Measurements from ENCODE around the gene TMPRSS11F.

Gene TMPRSS11F

DNA sequence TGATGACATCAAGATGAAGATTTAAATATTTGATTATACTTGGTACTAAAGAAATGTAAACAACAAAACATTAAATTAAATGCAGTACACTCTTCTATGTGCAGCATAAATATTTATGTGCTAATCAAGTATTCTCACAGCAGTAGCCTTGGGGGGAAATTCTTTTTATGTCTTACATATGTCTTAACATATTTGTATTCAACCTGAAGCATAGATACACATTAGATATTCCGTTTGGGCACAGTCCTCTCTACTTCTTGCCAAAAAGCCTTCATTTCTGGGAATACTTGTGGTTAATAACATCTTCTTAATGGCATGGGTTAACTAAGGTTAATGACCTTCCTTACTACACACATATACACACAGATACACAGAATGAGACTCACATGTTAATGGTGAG is 19.8 kb downstream of the TMPRSS11F start:
- TF ChIP-seq, protein P1, sequence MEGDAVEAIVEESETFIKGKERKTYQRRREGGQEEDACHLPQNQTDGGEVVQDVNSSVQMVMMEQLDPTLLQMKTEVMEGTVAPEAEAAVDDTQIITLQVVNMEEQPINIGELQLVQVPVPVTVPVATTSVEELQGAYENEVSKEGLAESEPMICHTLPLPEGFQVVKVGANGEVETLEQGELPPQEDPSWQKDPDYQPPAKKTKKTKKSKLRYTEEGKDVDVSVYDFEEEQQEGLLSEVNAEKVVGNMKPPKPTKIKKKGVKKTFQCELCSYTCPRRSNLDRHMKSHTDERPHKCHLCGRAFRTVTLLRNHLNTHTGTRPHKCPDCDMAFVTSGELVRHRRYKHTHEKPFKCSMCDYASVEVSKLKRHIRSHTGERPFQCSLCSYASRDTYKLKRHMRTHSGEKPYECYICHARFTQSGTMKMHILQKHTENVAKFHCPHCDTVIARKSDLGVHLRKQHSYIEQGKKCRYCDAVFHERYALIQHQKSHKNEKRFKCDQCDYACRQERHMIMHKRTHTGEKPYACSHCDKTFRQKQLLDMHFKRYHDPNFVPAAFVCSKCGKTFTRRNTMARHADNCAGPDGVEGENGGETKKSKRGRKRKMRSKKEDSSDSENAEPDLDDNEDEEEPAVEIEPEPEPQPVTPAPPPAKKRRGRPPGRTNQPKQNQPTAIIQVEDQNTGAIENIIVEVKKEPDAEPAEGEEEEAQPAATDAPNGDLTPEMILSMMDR (IDR thresholded peaks at IDR 0.05; ENCODE audit: borderline replicate concordance, control extremely low read depth, extremely low read depth, insufficient read depth, missing control alignments), result no peak
- DNase-seq (ENCODE audit: low spot score), result no peak
- in situ Hi-C loops (cut with MboI; ENCODE audit: low sequenced_read_pairs, unreplicated experiment), result no loop called here

DNA sequence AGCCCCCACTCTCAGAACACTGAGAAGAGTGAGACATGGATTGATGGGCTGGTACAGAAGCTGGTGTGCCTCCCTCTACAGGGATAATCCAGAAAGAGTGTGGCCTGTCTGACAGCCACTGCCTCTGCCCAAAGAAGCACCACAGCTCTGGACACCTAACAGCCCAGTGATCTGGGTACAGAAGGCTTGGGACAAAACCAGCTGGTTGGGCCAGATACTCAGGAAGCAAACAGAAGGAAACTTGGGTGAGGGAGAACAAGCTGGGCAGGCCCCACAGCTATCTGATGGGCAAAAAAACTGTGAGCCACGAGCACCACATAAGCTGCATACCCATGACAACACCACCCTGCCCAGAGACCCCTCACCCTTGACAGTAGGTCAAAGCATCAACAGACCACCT is 46.9 kb downstream of the TMPRSS11F start:
- TF ChIP-seq, protein P1 (IDR thresholded peaks at IDR 0.05; ENCODE audit: borderline replicate concordance, control extremely low read depth, extremely low read depth, insufficient read depth, missing control alignments), result no peak
- in situ Hi-C loops (cut with MboI; ENCODE audit: low sequenced_read_pairs, unreplicated experiment), result no loop called here
- no peak for DNase-seq (ENCODE audit: low spot score)

DNA sequence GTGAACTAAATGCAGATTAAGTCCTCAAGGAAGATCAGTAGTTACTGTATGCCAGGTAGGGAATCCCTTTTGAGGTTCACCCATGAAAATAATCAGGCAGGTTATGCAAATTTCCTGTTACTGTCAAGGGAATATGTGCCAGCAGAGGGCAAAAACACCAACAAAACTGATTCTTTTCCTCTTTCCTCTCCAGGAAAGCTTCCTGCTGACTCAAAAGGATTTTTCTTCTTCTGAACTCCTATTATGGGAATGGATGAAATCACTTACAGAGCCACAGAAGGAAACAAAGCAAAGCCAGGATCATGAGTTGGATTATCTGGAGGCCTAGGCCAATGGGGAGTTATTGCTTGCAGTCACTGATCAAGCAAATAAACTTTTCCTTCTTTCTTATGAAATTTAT is 49.7 kb downstream of the TMPRSS11F start:
- DNase-seq (ENCODE audit: low spot score), result no peak
- TF ChIP-seq, protein P1 (IDR thresholded peaks at IDR 0.05; ENCODE audit: borderline replicate concordance, control extremely low read depth, extremely low read depth, insufficient read depth, missing control alignments), result no peak
- in situ Hi-C loops (cut with MboI; ENCODE audit: low sequenced_read_pairs, unreplicated experiment), result no loop called here

GRCh38 chr4:68077737-68078136 is 51.9 kb downstream of the TMPRSS11F start:
- in situ Hi-C loops (cut with MboI; ENCODE audit: low sequenced_read_pairs, unreplicated experiment), result no loop called here
- no peak for DNase-seq (ENCODE audit: low spot score)
- TF ChIP-seq, protein P1 (IDR thresholded peaks at IDR 0.05; ENCODE audit: borderline replicate concordance, control extremely low read depth, extremely low read depth, insufficient read depth, missing control alignments), result no peak

GRCh38 chr4:68077301-68077700 is 52.4 kb downstream of the TMPRSS11F start:
- in situ Hi-C loops (cut with MboI; ENCODE audit: low sequenced_read_pairs, unreplicated experiment), result no loop called here
- TF ChIP-seq, protein P1 (IDR thresholded peaks at IDR 0.05; ENCODE audit: borderline replicate concordance, control extremely low read depth, extremely low read depth, insufficient read depth, missing control alignments), result no peak
- no peak for DNase-seq (ENCODE audit: low spot score)

DNA sequence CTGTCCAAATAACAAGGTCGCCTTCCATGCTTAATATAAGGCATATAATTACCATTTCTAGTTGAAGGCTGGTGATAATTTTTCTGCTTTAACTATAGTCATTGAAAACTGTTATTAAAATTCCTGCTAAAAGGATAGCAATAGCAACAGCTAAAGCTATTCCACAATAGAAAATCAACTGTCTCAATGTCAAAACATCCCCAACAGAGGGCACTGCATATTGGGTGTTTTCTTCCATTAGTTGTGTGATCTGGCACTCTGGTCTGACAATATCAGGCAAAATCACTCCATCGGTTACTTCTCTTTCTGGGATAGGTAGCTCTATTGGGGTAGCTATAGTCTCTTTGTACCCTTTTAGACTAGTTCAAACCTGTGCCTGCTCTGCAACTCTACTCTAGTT is 53.5 kb downstream of the TMPRSS11F start:
- TF ChIP-seq, protein P1 (IDR thresholded peaks at IDR 0.05; ENCODE audit: borderline replicate concordance, control extremely low read depth, extremely low read depth, insufficient read depth, missing control alignments), result no peak
- no peak for DNase-seq (ENCODE audit: low spot score)
- in situ Hi-C loops (cut with MboI; ENCODE audit: low sequenced_read_pairs, unreplicated experiment), result no loop called here

DNA sequence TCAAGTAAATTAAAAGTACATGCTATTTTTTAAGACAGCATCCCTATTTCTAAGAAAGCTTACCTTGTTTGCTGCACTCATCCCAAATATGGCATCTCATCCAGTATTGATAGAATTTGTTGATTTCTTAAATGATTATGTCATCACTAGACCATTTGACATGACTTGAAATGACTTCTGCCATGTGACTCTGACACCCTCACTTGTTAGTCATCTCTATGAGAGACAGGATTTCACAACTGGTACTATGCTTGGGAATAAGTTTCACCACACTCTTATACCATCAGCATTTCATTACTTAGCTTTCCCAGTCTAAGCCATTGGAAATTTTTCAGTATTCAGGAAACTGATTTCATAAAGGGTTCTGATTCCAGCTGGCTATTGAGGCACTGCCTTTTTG is 55.3 kb downstream of the TMPRSS11F start:
- TF ChIP-seq, protein P1 (IDR thresholded peaks at IDR 0.05; ENCODE audit: borderline replicate concordance, control extremely low read depth, extremely low read depth, insufficient read depth, missing control alignments), result no peak
- in situ Hi-C loops (cut with MboI; ENCODE audit: low sequenced_read_pairs, unreplicated experiment), result no loop called here
- DNase-seq (ENCODE audit: low spot score), result no peak

All from GM13976 (cell line).